GM04503 (cell line): ENCODE measurements around the gene ARHGAP4.

Experiments
- DNase-seq: peaks from one replicate; pipeline ENCODE4 v3.0.0-alpha.2; 2012; ENCODE audit warnings: low read depth

ARHGAP4 gene

DNA sequence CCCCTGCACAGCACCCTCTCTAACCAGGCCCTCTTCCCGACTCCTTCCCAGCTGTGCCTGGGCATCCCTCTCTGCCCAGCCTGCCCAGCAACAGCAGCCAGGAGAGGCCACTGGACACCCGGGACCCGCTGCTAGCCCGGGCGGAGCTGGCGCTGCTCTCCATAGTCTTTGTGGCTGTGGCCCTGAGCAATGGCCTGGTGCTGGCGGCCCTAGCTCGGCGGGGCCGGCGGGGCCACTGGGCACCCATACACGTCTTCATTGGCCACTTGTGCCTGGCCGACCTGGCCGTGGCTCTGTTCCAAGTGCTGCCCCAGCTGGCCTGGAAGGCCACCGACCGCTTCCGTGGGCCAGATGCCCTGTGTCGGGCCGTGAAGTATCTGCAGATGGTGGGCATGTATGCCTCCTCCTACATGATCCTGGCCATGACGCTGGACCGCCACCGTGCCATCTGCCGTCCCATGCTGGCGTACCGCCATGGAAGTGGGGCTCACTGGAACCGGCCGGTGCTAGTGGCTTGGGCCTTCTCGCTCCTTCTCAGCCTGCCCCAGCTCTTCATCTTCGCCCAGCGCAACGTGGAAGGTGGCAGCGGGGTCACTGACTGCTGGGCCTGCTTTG, 20.5 kb downstream of the ARHGAP4 start:
- DNase-seq, result no peak

DNA sequence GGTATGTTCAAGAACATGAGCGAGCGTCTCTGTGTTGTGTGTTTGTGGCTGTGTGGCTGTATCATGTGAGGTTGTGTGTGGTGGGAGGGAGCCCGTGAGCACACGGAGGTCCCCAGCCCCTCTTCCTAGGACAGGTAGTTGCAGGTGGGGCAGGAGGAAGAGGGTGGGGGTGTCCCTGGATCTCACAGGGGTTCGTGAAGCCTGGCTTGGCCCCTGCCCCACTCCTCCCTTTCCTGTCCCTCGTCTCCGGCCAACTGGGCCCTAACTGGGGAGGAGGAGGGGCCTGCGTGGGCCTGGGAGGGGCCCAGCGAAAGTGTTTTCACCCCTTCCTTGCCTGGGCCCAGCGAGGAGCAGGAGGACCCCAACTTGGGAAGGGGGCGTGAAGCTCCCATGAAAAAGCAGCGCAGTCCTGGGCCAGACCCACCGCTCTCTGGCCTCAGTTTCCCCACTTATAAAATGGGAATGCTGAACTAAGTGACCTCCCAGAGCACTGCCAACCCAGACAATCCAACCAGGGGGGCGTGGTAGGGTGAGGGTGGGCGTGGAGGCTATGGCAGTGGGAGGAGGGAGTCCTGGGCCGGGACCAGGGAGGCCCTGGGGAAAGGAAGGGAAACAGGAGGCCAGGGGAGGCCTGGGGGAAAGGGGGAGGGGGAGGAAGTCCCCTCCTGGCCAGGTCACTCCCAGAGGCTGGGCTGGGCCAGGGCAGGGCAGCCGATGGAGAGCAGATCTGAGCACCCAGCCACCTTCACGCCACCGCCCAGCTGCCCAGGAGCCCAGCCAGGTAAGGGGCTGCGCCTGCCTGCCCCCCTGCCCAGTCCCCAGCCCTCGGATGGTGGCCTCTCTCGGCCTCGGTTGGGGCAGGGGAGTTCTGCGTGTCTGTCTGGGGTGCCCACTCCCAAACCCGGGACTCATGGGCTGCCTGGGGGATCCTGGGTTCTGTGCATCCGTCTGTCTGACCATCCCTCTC, 21.8 kb downstream of the ARHGAP4 start, which contains the start of gene AVPR2:
TSS of gene AVPR2 (plus strand) at position 683 of the 967 bp plus-strand sequence. CDS start 473 bp downstream, outside the sequence.
- no peak for DNase-seq

- DNase-seq, result no peak
Observed at GRCh38 chrX:153903238-153903980, 22.7 kb downstream of the ARHGAP4 start.

DNA sequence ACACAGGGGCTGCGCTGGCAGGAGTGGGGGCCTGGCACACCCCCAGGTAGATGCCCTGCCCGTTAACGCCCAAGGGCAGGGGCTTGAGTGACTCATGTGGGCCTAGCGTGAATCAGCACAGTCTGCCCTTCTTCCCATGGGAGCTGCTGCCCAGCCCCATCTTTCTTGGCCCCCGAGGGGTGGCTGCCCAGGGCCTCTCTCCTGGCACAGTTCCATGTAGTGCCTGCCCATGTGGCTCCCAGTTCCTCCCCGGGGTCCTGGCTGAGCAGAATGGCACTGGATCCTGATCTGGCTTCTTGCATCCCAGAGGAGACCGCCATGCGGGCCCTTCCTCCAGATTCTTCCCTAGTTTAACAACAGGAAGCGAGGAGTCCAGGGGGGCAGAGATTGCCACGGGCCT, 23.7 kb downstream of the ARHGAP4 start:
- no peak for DNase-seq

- DNase-seq, result no peak
Observed at GRCh38 chrX:153901753-153902140, 24.3 kb downstream of the ARHGAP4 start.

DNA sequence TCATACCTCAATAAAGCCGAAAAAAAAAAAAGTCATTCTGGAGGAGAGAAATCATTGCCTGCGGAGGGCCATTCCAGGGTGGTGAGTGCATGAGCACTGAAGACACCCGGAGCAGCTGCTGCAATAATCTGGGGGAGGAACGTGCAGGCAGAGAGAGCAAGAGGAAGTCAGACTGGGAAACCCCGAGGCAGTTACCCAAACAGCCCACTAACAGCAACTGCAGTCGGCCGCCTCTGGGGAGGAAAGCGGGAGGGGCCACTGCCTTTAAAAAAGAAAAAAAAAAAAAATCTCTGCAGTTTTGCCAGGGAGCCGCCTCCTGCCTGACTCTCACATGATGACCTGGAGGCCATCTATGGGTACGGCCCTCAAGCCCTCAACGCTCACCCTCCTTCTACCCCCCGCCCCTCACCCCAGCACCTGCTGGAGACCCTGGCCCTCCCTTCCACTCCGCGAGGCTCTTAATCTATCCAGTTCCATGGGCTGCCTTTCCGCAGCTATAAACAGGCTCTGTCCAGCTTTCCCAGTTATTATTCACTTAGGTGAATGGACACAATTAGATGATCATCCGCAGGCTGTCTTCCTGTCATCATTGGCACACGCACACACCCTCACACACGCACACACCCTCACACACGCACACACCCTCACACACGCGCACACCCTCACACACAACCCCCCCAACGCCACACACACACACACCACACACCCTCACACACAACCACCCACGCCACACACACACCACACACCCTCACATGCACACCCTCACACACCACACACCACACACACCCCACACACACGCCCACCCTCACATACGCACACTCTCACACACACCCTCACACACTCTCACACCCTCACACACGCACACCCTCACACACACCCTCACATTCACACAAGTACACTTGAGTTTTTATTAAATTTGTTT, 25.0 kb downstream of the ARHGAP4 start:
- DNase-seq, result peak; percentile 51

DNA sequence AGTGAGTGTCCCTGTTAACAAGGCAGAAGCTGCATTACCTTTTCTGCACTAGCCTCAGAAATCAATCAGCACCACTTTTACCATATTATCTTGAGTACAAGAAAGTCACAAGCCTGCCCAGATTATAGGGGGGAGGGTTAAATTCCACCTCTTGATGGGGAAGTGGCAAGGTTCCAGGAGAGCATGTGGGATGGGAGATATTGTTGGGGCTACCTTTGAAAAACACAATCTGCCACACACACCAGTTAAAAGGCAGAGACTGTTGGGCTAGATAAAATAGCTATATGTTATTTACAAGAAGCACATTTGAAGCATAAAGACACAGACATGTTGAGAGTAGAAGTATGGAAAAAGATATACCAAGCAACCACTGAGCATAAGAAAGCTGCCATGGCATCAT, 28.2 kb downstream of the ARHGAP4 start:
- DNase-seq, result no peak

DNA sequence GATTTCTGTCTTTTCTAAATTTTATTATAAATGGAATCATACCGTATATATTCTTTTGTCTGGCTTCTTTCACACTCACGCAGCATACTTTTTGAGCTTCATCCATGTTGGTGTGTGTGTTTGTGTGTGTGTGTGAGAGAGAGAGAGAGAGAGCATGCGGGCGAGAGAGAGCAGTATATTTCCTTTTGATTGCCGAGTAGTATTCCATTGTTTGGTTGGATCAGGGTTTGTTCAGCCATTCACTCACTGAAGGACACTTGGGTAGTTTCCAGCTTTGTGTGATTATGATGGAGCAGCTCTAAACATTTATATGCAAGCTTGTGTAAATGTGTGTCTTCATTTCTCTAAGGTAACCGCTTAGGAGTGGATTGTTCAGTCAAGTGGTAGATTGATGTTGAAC, 36.9 kb downstream of the ARHGAP4 start:
- DNase-seq, result no peak

GRCh38 chrX:153888344-153888743, 37.7 kb downstream of the ARHGAP4 start:
- DNase-seq, result no peak

DNA sequence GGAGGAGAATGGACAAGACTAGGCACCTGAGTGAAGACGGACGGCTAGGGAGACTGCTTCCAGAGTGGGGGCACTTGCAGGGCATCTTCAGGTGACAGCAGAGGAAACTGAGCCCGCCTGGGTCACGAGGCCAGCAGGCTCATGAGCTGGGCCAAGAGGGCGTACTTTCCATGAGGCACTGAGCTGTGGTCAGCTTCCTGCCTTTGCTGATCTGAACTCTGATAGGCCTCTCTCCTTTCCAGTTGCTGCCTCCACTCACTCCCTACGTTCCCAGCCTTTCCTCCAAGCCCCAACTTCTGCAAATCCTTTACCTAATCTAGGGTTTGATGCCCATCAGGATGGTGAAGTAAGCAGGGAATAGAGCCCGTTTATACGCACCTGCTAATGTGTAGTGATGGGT, 38.7 kb downstream of the ARHGAP4 start:
- no peak for DNase-seq

- DNase-seq, result no peak
Observed at GRCh38 chrX:153886915-153887314, 39.1 kb downstream of the ARHGAP4 start.

DNA sequence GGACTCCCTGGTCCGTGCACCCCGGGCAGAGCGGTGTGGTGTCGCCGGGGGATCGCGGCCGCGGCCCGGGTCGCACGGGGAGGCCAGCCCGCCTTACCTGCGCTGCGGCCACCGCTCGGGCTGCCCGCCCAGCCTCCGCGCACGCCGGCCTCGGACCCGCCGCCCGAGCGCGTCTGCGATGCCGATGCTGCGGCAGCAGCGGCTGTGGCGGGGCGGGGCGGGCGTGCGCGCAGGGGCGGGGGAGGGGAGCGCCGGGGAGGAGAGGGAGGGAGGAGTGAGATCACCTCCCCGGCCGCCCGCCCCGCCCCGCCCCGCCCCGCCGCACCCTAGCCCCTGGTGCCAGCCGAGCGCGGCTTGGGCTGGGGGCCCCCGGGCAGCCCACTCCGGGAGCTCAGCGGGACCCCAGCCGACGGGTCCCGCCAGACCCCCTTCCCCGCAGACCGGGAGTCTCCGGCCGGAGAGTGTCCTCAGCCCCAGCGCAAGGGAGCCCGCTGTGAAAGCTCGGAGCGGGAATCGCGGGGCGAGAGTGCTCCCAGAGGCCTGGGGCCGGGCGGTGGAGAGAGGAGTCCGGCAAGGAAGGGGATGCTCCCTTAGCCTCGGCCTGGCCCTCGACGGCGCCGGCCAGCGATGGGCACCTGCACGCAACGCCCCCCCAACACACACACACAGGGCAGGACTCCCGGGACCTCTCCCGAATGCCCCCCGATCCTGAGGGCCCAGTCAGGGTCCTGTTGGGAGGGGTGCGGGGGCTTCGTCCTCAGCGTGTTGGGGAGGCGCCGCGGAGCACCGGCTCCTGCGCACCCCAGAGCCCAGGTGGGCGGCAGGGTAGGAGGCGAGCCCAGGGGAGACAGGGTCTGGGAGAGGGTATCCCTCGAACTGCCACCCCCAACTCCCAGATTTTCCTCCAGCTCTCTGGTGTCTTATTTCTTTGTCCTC, 39.8 kb downstream of the ARHGAP4 start, which contains the start of gene L1CAM:
TSS of gene L1CAM (minus strand) at position 206 of the 936 bp plus-strand sequence. CDS start 10,337 bp downstream, outside the sequence.
- no peak for DNase-seq

DNA sequence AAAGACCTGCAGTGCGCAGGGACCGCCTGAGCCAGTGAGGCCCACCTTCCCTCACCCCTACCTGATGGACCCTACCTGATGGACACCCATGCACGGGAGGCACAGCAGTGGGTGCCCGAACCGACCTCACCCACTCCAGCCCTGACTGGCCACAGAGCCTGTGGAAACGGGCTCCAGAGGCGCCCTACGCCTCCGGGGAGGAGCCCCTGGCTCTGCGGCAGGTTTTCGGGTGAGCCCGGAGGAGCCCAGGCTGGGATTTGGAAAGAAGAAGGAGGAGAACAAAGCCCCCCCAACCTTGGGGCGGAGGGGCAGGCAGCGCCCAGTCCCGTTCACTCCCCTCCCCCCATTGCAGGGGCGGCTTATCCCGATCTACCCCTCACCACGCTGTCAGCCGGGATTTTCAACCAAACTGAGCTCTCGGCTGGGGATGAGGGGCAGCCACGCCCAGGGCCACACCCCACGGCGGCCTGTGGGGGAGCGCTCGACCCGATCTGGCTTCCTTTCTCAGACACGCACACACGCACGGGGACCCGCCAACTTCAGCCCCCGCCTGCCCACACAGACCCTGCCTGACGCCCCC, 40.8 kb downstream of the ARHGAP4 start:
- no peak for DNase-seq

GRCh38 chrX:153884590-153884989, 41.5 kb downstream of the ARHGAP4 start:
- no peak for DNase-seq

GRCh38 chrX:153884136-153884535, 41.9 kb downstream of the ARHGAP4 start:
- no peak for DNase-seq

GRCh38 chrX:153883163-153883843, 42.8 kb downstream of the ARHGAP4 start:
- DNase-seq, result no peak

GRCh38 chrX:153882557-153882956, 43.5 kb downstream of the ARHGAP4 start:
- no peak for DNase-seq

DNA sequence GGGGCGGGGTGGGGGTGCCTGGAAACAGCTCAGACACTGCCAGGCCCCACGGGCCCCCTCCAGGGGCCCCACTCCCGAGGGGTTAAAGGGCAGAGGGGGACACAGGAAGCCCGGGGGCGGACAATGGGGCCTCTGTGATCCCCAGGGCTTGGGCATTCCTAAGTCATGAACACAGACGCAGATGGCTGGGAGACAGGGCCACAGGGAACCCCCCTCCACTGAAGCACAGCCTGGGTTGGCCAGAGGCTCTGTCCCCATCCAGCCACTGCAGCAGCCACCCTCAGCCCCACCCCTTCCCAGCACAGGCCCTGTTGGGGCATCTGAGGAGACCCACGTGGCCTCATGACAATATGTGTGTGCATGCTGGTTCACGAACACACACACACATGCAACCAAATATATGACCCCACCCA, 44.0 kb downstream of the ARHGAP4 start:
- no peak for DNase-seq

- DNase-seq, result no peak
Observed at GRCh38 chrX:153881281-153881680, 44.8 kb downstream of the ARHGAP4 start.
